ENCODE results near the gene ALG1.
"Not testable (repeated sequence)": the region's sequence is repeated elsewhere in the genome, so short reads cannot be mapped to it uniquely, and the experiment has no call there.

The ALG1 gene

DNA sequence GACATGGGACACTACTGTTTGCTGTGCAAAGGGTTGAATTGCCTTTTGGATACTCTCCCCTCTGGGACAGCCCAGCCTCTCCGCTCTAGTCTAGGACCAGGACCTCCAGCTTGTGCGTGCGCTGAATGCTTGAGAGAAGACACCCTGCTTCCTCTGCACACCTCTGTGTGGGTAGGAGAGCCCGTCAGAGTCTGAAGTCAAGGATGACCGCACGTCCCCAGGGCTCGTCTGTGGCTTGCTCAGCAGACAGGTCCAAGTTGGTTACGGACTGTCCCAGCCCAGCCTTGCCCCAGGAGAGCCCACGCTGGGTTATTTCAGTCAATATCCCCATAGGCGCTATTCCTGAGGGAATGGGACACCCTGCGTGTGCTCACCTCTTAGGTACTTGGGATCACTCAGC lies 9.6 kb upstream of the ALG1 start:
- TF ChIP-seq ZNF274 (IDR thresholded peaks at IDR 0.05; ENCODE audit: low read depth, low read length), result no peak
- H3K4me3 ChIP-seq (ENCODE audit: low read length), result no peak overlapping the region

DNA sequence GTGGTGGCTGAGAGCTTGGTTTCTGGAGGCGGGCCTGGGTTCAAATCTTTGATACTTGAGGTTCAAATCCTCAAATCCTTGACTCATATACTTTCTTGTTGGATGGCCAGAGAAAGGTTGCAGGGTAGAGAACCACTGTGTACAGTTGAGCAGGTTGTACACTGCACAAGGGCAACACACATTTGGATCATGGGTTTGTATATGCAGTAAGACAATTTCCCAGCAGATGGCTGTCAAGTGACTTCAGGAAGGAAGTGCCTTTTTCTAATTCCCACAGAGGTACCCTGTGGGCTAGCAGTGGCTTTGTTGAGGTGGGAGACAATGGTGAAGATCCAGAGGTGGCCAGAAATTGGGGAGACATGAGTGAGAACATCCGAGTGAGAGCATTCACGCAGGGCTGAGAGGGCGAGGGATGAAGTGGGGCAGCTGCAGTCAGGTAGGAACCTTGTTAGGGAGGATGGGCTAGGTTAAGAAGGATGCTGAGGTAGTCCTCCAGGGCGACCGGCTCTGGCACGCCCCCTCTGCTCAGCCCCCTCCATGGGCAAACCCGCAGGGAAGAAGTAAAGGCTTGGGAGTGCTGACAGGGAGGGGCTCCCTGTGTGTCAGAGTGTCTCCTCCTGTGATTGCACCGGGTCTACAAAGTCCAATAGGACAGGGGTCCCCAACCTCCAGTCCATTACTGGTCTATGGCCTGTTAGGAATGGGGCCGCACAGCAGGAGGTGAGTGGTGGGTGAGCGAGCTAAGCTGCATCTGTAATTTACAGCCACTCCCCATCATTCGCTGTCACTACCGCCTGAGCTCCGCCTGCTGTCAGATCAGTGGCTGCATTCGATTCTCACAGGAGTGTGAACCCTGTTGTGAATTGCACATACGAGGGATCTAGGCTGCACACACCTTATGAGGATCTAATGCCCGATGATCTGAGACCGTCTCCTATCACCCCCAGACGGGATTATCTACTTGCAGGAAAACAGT lies 8.6 kb upstream of the ALG1 start:
- no peak for TF ChIP-seq ZNF274 (IDR thresholded peaks at IDR 0.05; ENCODE audit: low read depth, low read length)
- no peak overlapping the region for H3K4me3 ChIP-seq (ENCODE audit: low read length)

DNA sequence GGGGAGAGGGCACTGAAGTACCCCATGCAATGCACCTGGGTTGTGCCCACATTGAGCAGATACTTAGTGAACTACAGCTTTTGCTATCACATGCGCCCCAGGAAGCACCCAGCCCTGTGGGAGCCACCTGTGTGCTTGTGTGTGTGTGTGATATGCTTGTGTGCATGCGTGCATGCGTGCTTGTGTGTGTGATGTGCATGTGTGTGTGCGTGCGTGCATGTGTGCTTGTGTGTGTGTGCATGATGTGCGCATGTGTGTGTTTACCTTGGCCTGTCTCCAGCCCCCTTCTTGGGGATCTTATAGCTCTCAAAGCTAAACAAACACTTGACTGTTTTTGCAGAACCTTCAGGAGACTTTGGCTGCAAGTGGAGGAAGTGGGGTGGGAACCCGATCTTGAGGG lies 6.7 kb upstream of the ALG1 start:
- H3K4me3 ChIP-seq (ENCODE audit: low read length), result no peak overlapping the region
- TF ChIP-seq ZNF274 (IDR thresholded peaks at IDR 0.05; ENCODE audit: low read depth, low read length), result no peak

DNA sequence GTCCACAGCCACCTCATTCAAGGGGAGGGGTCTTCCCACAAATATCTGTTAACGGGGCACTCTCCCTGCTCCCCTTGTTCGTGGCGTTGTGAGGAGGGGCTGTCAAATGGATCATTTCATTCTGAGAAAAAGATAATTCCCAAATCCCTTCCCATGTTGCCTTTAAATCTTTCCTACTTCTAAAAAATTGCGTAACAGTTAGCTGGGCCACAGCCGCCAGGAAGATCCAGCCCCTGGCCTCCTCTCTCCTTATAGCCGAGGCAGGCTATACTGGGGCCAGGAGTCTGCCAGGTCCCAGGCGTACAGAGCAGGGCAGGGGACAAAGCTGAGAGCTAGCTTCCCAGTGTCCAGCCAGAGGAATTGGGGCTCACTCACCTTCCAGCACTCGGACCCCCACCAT lies 6.3 kb upstream of the ALG1 start:
- no peak overlapping the region for H3K4me3 ChIP-seq (ENCODE audit: low read length)
- no peak for TF ChIP-seq ZNF274 (IDR thresholded peaks at IDR 0.05; ENCODE audit: low read depth, low read length)

- no peak within 1 kb of the TSS for H3K4me3 ChIP-seq (ENCODE audit: low read length)
- no peak for TF ChIP-seq ZNF274 (IDR thresholded peaks at IDR 0.05; ENCODE audit: low read depth, low read length)
Measured at GRCh38 chr16:5065813-5066212, 5.8 kb upstream of the ALG1 start, which contains the start of gene C16orf89. Gene C16orf89 (minus strand): TSS chr16:5065956. CDS start chr16:5065908, 48 bp downstream.

GRCh38 chr16:5066511-5066910 lies 5.1 kb upstream of the ALG1 start:
- no peak for TF ChIP-seq ZNF274 (IDR thresholded peaks at IDR 0.05; ENCODE audit: low read depth, low read length)

DNA sequence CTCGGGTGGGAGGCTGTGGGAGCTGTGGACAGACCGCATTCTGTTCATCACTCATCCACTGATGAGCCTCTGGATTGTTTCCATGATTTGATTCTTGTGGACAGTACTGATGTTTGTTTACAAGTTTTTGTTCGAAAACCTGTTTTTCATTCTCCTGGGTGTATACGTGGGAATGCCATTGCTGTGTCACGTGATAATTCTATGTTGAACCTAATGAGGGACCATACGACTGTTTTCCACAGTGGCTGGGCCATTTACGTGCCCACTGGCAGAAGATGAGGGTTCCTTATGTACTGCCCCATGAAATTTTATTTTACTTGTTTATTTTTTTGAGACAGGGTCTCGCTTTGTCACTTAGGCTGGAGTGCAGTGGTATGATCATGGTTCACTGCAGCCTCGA lies 2.6 kb upstream of the ALG1 start:
- H3K4me3 ChIP-seq (ENCODE audit: low read length), result no peak overlapping the region
- no peak for TF ChIP-seq ZNF274 (IDR thresholded peaks at IDR 0.05; ENCODE audit: low read depth, low read length)

More at GRCh38 chr16:5066511-5066910, 5.1 kb upstream of the ALG1 start:
- H3K4me3 ChIP-seq (ENCODE audit: low read length), result no peak overlapping the region

DNA sequence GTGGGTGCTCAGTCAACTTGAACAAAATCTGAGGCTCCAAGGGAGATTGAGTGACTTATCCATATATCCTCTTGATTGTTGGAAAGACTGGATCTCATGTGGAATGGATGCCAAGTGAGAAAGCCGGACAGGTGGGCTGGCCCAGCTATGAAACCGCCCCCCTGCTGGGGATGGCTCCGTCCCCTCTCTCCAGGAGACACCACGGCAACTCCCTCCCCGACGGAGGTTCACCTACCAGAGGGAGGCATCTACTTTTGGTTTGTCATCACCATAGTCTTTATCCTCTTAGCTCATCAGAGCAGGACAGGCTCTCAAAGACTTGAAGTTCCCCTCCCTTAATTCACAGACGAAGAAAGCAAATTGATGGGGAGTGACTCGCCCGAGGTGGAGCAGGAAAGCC lies 1.8 kb upstream of the ALG1 start:
- H3K4me3 ChIP-seq (ENCODE audit: low read length), result no peak overlapping the region
- no peak for TF ChIP-seq ZNF274 (IDR thresholded peaks at IDR 0.05; ENCODE audit: low read depth, low read length)

DNA sequence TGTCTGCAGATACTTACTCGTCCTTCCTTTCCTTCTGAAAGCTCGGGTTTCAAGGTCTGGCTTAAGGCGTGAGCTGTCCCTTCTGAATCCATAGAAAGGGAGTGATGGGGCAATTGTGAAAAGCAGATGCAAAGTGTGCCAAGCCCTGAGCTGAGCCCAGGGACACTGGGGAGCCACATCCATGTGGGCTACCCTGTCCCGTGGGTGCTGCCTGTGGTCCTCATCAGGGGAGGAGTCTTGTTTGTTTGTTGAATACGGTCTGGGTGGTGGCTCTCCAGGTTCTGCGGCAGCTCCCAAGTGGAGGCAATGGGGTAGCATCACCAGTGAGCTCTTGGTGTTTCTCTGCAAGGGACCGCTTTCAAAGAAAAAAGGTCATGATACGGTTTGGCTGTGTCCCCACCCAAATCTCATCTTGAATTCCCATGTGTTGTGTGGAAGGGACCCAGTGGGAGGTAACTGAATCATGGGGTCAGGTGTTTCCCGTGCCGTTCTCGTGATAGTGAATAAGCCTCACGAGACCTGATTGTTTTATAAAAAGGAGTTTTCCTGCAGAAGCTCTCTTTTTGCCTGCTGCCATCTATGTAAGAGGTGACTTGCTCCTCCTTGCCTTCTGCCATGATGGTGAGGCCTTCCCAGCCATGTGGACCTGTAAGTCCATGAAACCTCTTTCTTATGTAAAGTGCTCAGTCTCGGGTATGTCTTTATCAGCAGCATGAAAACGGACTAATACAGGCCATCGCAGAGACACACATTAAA lies 1.0 kb upstream of the ALG1 start:
- H3K4me3 ChIP-seq (ENCODE audit: low read length), result no peak overlapping the region
- TF ChIP-seq ZNF274 (IDR thresholded peaks at IDR 0.05; ENCODE audit: low read depth, low read length), result no peak

- TF ChIP-seq ZNF274 (IDR thresholded peaks at IDR 0.05; ENCODE audit: low read depth, low read length), result no peak
- H3K4me3 ChIP-seq (ENCODE audit: low read length), result peak overlapping the region; percentile 70; the same call in 1 of the 2 replicates
Measured at GRCh38 chr16:5071341-5071680, 332 bp upstream of the ALG1 start.

DNA sequence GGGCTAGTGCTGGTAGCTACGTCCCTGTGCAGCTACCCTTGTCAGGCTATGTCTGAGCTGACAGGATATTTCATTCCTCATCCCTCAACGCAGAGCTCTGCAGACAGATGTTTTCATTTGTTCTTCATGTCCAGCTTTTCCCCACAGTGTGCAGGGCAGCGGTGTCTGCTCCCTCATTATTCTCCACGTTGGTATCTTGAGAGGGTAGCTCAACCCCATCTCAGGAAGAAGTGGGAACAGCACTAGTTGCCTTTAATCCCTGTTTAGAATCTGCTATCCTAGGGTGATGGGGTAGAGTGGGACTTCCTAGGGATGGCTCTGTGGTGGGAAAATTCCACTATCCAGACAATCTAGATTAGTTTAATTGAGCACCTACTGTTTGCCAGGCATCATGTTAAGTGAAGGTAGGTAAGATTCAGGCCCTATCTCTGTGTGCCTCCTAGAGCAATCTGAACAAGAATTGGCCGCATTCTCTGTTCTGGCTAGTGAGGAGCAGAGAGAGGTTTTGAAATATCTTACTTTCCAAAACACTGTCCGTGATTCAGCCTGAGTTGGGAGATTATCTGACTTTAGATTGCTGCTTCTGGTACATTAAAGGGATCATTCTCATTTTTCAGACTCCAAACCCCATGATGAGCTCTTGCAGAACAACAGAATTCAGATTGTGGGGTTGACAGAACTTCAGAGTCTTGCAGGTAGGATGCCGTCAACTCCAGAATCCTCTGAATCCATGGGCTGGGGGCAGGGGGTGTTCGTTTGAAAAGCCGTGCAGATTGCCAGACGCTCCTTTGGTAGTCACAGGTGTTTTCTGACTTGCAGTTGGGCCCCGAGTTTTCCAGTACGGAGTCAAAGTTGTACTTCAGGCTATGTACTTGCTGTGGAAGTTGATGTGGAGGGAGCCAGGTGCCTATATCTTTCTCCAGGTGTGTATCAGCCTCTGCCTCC lies 963 bp downstream of the ALG1 start:
- TF ChIP-seq ZNF274 (IDR thresholded peaks at IDR 0.05; ENCODE audit: low read depth, low read length), result no peak
- H3K4me3 ChIP-seq (ENCODE audit: low read length), result peak overlapping the region; percentile 70

- no peak overlapping the region for H3K4me3 ChIP-seq (ENCODE audit: low read length)
- TF ChIP-seq ZNF274 (IDR thresholded peaks at IDR 0.05; ENCODE audit: low read depth, low read length), result no peak
Measured at GRCh38 chr16:5073279-5073629, 1.6 kb downstream of the ALG1 start.

DNA sequence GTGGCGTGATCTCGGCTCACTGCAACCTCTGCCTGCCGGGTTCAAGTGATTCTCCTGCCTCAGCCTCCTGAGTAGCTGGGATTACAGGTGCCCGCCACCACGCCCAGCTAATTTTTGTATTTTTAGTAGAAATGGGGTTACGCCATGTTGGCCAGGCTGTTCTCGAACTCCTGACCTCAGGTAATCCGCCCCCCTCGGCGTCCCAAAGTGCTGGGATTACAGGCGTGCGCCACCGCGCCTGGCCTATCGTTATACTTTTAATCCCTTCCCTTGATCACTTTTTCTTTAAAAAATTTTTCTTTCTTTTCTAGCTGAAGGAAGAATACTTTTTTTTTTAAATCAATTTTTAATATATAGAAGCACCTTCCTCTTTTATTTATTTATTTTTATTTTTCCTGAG lies 2.1 kb downstream of the ALG1 start:
- H3K4me3 ChIP-seq (ENCODE audit: low read length), result not testable (repeated sequence)

DNA sequence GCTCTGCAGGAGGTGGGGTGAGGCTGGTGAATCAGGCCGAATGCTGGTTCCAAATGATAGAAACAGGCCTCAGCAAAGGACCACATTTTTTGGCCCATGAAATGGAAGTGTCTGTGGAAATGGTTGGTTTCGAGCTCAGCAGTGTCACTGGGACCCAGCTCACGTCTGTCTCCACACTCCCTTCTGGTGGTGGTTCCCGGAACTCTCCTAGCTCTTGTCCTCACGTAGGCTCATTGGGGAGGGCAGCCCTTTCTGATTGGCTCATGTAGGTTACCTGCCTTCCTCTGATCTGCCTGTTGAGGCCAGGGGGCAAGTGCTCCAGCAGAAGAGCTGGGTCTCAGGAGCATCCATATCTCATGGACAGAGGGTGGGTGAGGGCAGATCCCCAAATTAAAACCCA lies 4.0 kb downstream of the ALG1 start:
- no peak for TF ChIP-seq ZNF274 (IDR thresholded peaks at IDR 0.05; ENCODE audit: low read depth, low read length)
- H3K4me3 ChIP-seq (ENCODE audit: low read length), result no peak overlapping the region

Data from GM08714 (cell line).